Ectodermal cell (in vitro differentiated cells): Measurements from ENCODE around the gene RAPGEF3.

Source experiments
- H3K27ac ChIP-seq: 2 replicates; pipeline ENCODE4 v1.7.0; 2013; ENCODE audit warnings: mild to moderate bottlenecking, low read depth, low read length; ENCODE audit not compliant: insufficient read depth, poor library complexity, severe bottlenecking
- H3K27me3 ChIP-seq: 2 replicates; pipeline ENCODE4 v1.7.0; 2013; ENCODE audit warnings: mild to moderate bottlenecking, low read length; ENCODE audit not compliant: insufficient read depth, control insufficient read depth, poor library complexity, severe bottlenecking
- H3K36me3 ChIP-seq: one replicate; pipeline ENCODE4 v1.7.0; 2013; ENCODE audit warnings: low read length; ENCODE audit not compliant: control insufficient read depth, insufficient read depth
- H3K4me1 ChIP-seq: one replicate; pipeline ENCODE4 v1.7.0; 2013; ENCODE audit warnings: low read length; ENCODE audit not compliant: control insufficient read depth, insufficient read depth
- H3K4me3 ChIP-seq: 2 replicates; pipeline ENCODE4 v1.7.0; 2013; ENCODE audit warnings: low read depth, low read length, control low read depth; ENCODE audit not compliant: insufficient read depth
- H3K9me3 ChIP-seq: 2 replicates; pipeline ENCODE4 v1.7.0; 2013; ENCODE audit warnings: mild to moderate bottlenecking, low read length, moderate library complexity; ENCODE audit not compliant: control insufficient read depth
- WGBS, 2 experiments: methylation state at CpG; one replicate each; pipeline ENCODE4 v1.1.7; 2013; ENCODE audit warnings: missing lambda C conversion rate in 2 of 2; 5-methylcytosine and 5-hydroxymethylcytosine counted together

The RAPGEF3 gene

GRCh38 chr12:47768323-47768811, 9.7 kb upstream of the RAPGEF3 start:
- H3K27ac ChIP-seq, result no peak overlapping the region
- peaks cover 11% of the 10 kb centered on the region for H3K27me3 ChIP-seq
- H3K9me3 ChIP-seq, result no peaks in the 10 kb centered on the region
- no peaks in the 10 kb centered on the region for H3K4me1 ChIP-seq
- 67 to 69% methylated on average over 2 of the region's 2 CpGs for WGBS, 2 experiments
- H3K36me3 ChIP-seq, result no peaks in the 10 kb centered on the region
- H3K4me3 ChIP-seq, result no peak overlapping the region

GRCh38 chr12:47767216-47767724, 8.6 kb upstream of the RAPGEF3 start:
- Histone ChIP-seq H3K36me3 (no peaks in the 10 kb centered on the region), H3K4me1 (no peaks in the 10 kb centered on the region), H3K27me3 (peaks cover 2% of the 10 kb centered on the region), H3K4me3 (no peak overlapping the region), H3K9me3 (no peaks in the 10 kb centered on the region), H3K27ac (no peak overlapping the region)
- 68 to 83% methylated on average over 4 of the region's 4 CpGs for WGBS, 2 experiments

- Histone ChIP-seq H3K27ac (no peak overlapping the region), H3K27me3 (no peaks in the 10 kb centered on the region), H3K36me3 (no peaks in the 10 kb centered on the region), H3K9me3 (no peaks in the 10 kb centered on the region), H3K4me1 (no peaks in the 10 kb centered on the region), H3K4me3 (no peak overlapping the region)
- WGBS, 2 experiments, result 76% methylated on average over 5 of the region's 5 CpGs
Measured at GRCh38 chr12:47766502-47767215, 8.0 kb upstream of the RAPGEF3 start.

GRCh38 chr12:47763481-47764346, 5.0 kb upstream of the RAPGEF3 start:
- no peaks in the 10 kb centered on the region for H3K9me3 ChIP-seq
- H3K27ac ChIP-seq, result no peak overlapping the region
- no peak overlapping the region for H3K4me3 ChIP-seq
- no peaks in the 10 kb centered on the region for H3K36me3 ChIP-seq
- peaks cover 1% of the 10 kb centered on the region for H3K4me1 ChIP-seq
- peaks cover 7% of the 10 kb centered on the region for H3K27me3 ChIP-seq
- WGBS, 2 experiments, result 83 to 84% methylated on average over 8 of the region's 8 CpGs

- WGBS, 2 experiments, result 92 to 94% methylated on average over 3 of the region's 3 CpGs
- Histone ChIP-seq H3K4me1 (peaks cover 8% of the 10 kb centered on the region), H3K27me3 (peaks cover 11% of the 10 kb centered on the region), H3K4me3 (no peak overlapping the region), H3K9me3 (no peaks in the 10 kb centered on the region), H3K27ac (no peak overlapping the region), H3K36me3 (no peaks in the 10 kb centered on the region)
Measured at GRCh38 chr12:47762850-47763465, 4.3 kb upstream of the RAPGEF3 start.

GRCh38 chr12:47758584-47758833, 171 bp downstream of the RAPGEF3 start:
- H3K4me1 ChIP-seq, result peaks cover 17% of the 10 kb centered on the region
- WGBS, 2 experiments, result 9 to 10% methylated on average over 10 of the region's 10 CpGs
- H3K27me3 ChIP-seq, result peaks cover 11% of the 10 kb centered on the region
- peak overlapping the region; percentile 51 for H3K4me3 ChIP-seq
- no peaks in the 10 kb centered on the region for H3K9me3 ChIP-seq
- no peaks in the 10 kb centered on the region for H3K36me3 ChIP-seq
- no peak overlapping the region for H3K27ac ChIP-seq

- peaks cover 17% of the 10 kb centered on the region for H3K4me1 ChIP-seq
- H3K27me3 ChIP-seq, result peaks cover 11% of the 10 kb centered on the region
- H3K4me3 ChIP-seq, result peak overlapping the region; percentile 51
- H3K9me3 ChIP-seq, result no peaks in the 10 kb centered on the region
- 55 to 57% methylated on average over 20 of the region's 20 CpGs for WGBS, 2 experiments
- H3K27ac ChIP-seq, result no peak overlapping the region
- H3K36me3 ChIP-seq, result no peaks in the 10 kb centered on the region
Measured at GRCh38 chr12:47757840-47758583, 668 bp downstream of the RAPGEF3 start.

- H3K4me1 ChIP-seq, result peaks cover 17% of the 10 kb centered on the region
- H3K27ac ChIP-seq, result no peak overlapping the region
- H3K36me3 ChIP-seq, result no peaks in the 10 kb centered on the region
- no peak overlapping the region for H3K4me3 ChIP-seq
- 80 to 87% methylated on average over 7 of the region's 7 CpGs for WGBS, 2 experiments
- H3K9me3 ChIP-seq, result no peaks in the 10 kb centered on the region
- H3K27me3 ChIP-seq, result peaks cover 11% of the 10 kb centered on the region
Measured at GRCh38 chr12:47757364-47757839, 1.3 kb downstream of the RAPGEF3 start.

- whole genome bisulfite sequencing, 2 experiments, result 88 to 92% methylated on average over 12 of the region's 12 CpGs
- no peaks in the 10 kb centered on the region for H3K36me3 ChIP-seq
- H3K4me1 ChIP-seq, result peaks cover 17% of the 10 kb centered on the region
- no peak overlapping the region for H3K27ac ChIP-seq
- H3K27me3 ChIP-seq, result peaks cover 11% of the 10 kb centered on the region
- no peaks in the 10 kb centered on the region for H3K9me3 ChIP-seq
- no peak overlapping the region for H3K4me3 ChIP-seq
Measured at GRCh38 chr12:47755655-47756562, 2.8 kb downstream of the RAPGEF3 start.
